HCT116 (cell line): ENCODE results near the gene TFF3. TPM values are rescaled to one million over a fixed set of nuclear protein-coding genes. Genes with fewer than 3 reads are reported as not detected.

Source experiments
- ATAC-seq: fragments of 200-7000 bp; cut with Tn5 transposase; 2 replicates; pipeline ENCODE4 v1.9.1; 2020; ENCODE audit warnings: mild to moderate bottlenecking, moderate library complexity
- BruUV-seq: library from RNA; stranded (reverse); fragments of 400-500 nt; replicated peaks from 2 replicates; lab custom pipeline; 2021; lab: Mats Ljungman, UMichigan
- CTCF ChIA-PET: fragments of 300-600 bp; sonication (Branson Sonifier 250); formaldehyde crosslinking; loops from one replicate; lab custom pipeline; 2021; ENCODE audit warnings: antibody characterized with exemption; lab: Charles Lee
- POLR2A ChIA-PET: fragments of 300-600, 350-600 bp; sonication (Branson Sonifier 250); formaldehyde crosslinking; loops from one replicate; lab custom pipeline; 2021; ENCODE audit warnings: antibody characterized with exemption; lab: Charles Lee
- RAD21 ChIA-PET, 2 experiments: fragments of 300-600 bp; sonication (Branson Sonifier 250); formaldehyde crosslinking; loops; one replicate each; lab custom pipeline; 2023; ENCODE audit warnings: low total read pairs in 2 of 2; ENCODE audit not compliant: uncharacterized antibody in 2 of 2, unreplicated experiment in 2 of 2, low non-redundant PET in 1 of 2; lab: Charles Lee
- DNase-seq: peaks from one replicate; pipeline ENCODE4 v3.0.0-alpha.2; 2010; ENCODE audit warnings: low read depth, low spot score
- H2AFZ ChIP-seq: fragments of 200-600 bp; shearing (Covaris generic), sonication (generic); 2 replicates; pipeline ENCODE4 v1.6.1; 2017; ENCODE audit warnings: low read depth, mixed run types, mixed read lengths, antibody characterized with exemption, low read length; ENCODE audit not compliant: poor library complexity, severe bottlenecking
- H3K27ac ChIP-seq: 2 replicates; pipeline ENCODE4 v1.5.1; 2012; ENCODE audit warnings: low read depth, low read length
- H3K27me3 ChIP-seq: fragments of 200-600 bp; sonication (generic); 2 replicates; pipeline ENCODE4 v1.6.1; 2016; ENCODE audit warnings: mixed run types, low read length, mixed read lengths; ENCODE audit not compliant: insufficient read depth
- H3K36me3 ChIP-seq, 2 experiments: fragments of 200-500 bp in 1 of 2; fragments of 200-600 bp in 1 of 2; sonication (Bioruptor generic) in 1 of 2; sonication (generic) in 1 of 2; 2 replicates each; pipeline versions ENCODE4 v1.5.1 to v1.6.1; 2014 to 2016; ENCODE audit warnings: low read length in 2 of 2, inconsistent platforms in 1 of 2, mixed read lengths in 1 of 2, mixed run types in 1 of 2; ENCODE audit not compliant: insufficient read depth in 2 of 2, control insufficient read depth in 1 of 2
- H3K4me1 ChIP-seq, 2 experiments: fragments of 200-600 bp in 1 of 2; sonication (generic) in 1 of 2; 2 replicates each; pipeline versions ENCODE4 v1.5.1 to v1.6.1; 2012 to 2017; ENCODE audit warnings: low read length in 2 of 2, inconsistent platforms in 1 of 2, mild to moderate bottlenecking in 1 of 2, mixed read lengths in 1 of 2, mixed run types in 1 of 2, moderate library complexity in 1 of 2; ENCODE audit not compliant: insufficient read depth in 2 of 2, control insufficient read depth in 1 of 2
- H3K4me2 ChIP-seq: fragments of 200-600 bp; sonication (generic); 2 replicates; pipeline ENCODE4 v1.6.1; 2017; ENCODE audit warnings: mixed run types, low read length, mixed read lengths
- H3K4me3 ChIP-seq, 2 experiments: fragments of 200-600 bp in 1 of 2; sonication (generic) in 1 of 2; replicated peaks in 1 of 2; 2 replicates each; pipeline ENCODE4 v1.5.1; 2011 to 2016; ENCODE audit warnings: low read length in 2 of 2, control low read depth in 1 of 2, low read depth in 1 of 2, mild to moderate bottlenecking in 1 of 2, mixed read lengths in 1 of 2, mixed run types in 1 of 2
- H3K79me2 ChIP-seq: fragments of 200-600 bp; sonication (generic); 2 replicates; pipeline ENCODE4 v1.6.1; 2017; ENCODE audit warnings: mild to moderate bottlenecking, mixed run types, low read length, moderate library complexity, mixed read lengths; ENCODE audit not compliant: insufficient read depth
- H3K9ac ChIP-seq: fragments of 200-600 bp; sonication (generic); 2 replicates; pipeline ENCODE4 v1.6.1; 2016; ENCODE audit warnings: low read length, mixed read lengths
- H3K9me2 ChIP-seq: fragments of 200-600 bp; sonication (generic), shearing (Covaris generic); 2 replicates; pipeline ENCODE4 v1.6.1; 2017; ENCODE audit warnings: mixed run types, mild to moderate bottlenecking, moderate library complexity; ENCODE audit not compliant: insufficient read depth
- H3K9me3 ChIP-seq, 2 experiments: fragments of 200-500 bp in 1 of 2; fragments of 200-600 bp in 1 of 2; sonication (Bioruptor generic) in 1 of 2; sonication (generic) in 1 of 2; 2 replicates each; pipeline ENCODE4 v1.6.1; 2014 to 2017; ENCODE audit warnings: low read length in 2 of 2, mixed read lengths in 2 of 2, inconsistent platforms in 1 of 2, low read depth in 1 of 2, mild to moderate bottlenecking in 1 of 2, mixed run types in 1 of 2, moderate library complexity in 1 of 2; ENCODE audit not compliant: control insufficient read depth in 1 of 2, insufficient read depth in 1 of 2
- H4K20me1 ChIP-seq: fragments of 200-600 bp; sonication (generic), shearing (Covaris generic); 2 replicates; pipeline ENCODE4 v1.6.1; 2017; ENCODE audit warnings: mixed run types, mild to moderate bottlenecking, moderate library complexity; ENCODE audit not compliant: insufficient read depth
- ATF3 ChIP-seq: IDR thresholded peaks from 2 replicates; pipeline ENCODE4 v1.6.1; 2012
- CBX3 ChIP-seq: IDR thresholded peaks from 2 replicates; pipeline ENCODE4 v1.6.1; 2012; ENCODE audit warnings: low read depth
- CEBPB ChIP-seq: IDR thresholded peaks from 2 replicates; pipeline ENCODE4 v1.6.1; 2012; ENCODE audit warnings: low read depth
- EGR1 ChIP-seq: IDR thresholded peaks from 2 replicates; pipeline ENCODE4 v1.6.1; 2012; ENCODE audit warnings: low read depth
- ELF1 ChIP-seq: IDR thresholded peaks from 2 replicates; pipeline ENCODE4 v1.6.1; 2012; ENCODE audit warnings: low read depth, borderline replicate concordance
- EZH2 ChIP-seq: fragments of 200-600 bp; sonication (generic); IDR thresholded peaks from 2 replicates; pipeline ENCODE4 v1.6.1; 2017; ENCODE audit warnings: antibody characterized with exemption, mixed run types
- EZH2phosphoT487 ChIP-seq: fragments of 200-600 bp; IDR thresholded peaks from 2 replicates; pipeline ENCODE4 v1.6.1; 2018; ENCODE audit warnings: antibody characterized with exemption, borderline replicate concordance
- JUND ChIP-seq: IDR thresholded peaks from 2 replicates; pipeline ENCODE4 v1.6.1; 2012
- POLR2A ChIP-seq: IDR thresholded peaks from 2 replicates; pipeline ENCODE4 v1.7.0; 2011; ENCODE audit warnings: borderline replicate concordance; ENCODE audit not compliant: insufficient read depth, insufficient read length; ENCODE audit errors: extremely low read depth
- POLR2AphosphoS5 ChIP-seq: IDR thresholded peaks from 2 replicates; pipeline ENCODE4 v1.6.1; 2011; ENCODE audit warnings: mild to moderate bottlenecking, low read depth, low read length, moderate library complexity
- SIN3A ChIP-seq: IDR thresholded peaks from 2 replicates; pipeline ENCODE4 v1.6.1; 2012; ENCODE audit warnings: low read depth
- SP1 ChIP-seq: IDR thresholded peaks from 2 replicates; pipeline ENCODE4 v1.6.1; 2012; ENCODE audit warnings: low read depth
- SRF ChIP-seq: IDR thresholded peaks from 2 replicates; pipeline ENCODE4 v1.6.1; 2012; ENCODE audit warnings: low read depth
- YY1 ChIP-seq: IDR thresholded peaks from 2 replicates; pipeline ENCODE4 v1.6.1; 2011; ENCODE audit warnings: low read length, low read depth, moderate library complexity, mild to moderate bottlenecking; ENCODE audit not compliant: insufficient replicate concordance; ENCODE audit errors: extremely low read depth
- ZBTB33 ChIP-seq: IDR thresholded peaks from 2 replicates; pipeline ENCODE4 v1.6.1; 2011; ENCODE audit warnings: mild to moderate bottlenecking, low read length, moderate library complexity; ENCODE audit not compliant: insufficient replicate concordance; ENCODE audit errors: extremely low read depth
- ZFX ChIP-seq: fragments of 450-650 bp; IDR thresholded peaks from 2 replicates; pipeline ENCODE4 v1.6.1; 2017
- intact Hi-C: fragments of 100-400 bp; cut with micrococcal nuclease; formaldehyde crosslinking; loops from 2 replicates; pipeline ENCODE4 v1.10.0; 2022
- total RNA-seq: library from RNA; stranded (reverse); gene quantifications from one replicate; pipeline ENCODE4 v1.2.1, GENCODE V29; 2021; ENCODE audit not compliant: unreplicated experiment
- TF ChIP-seq, protein P1 (sequence below), 3 experiments: fragments of 200-600 bp in 1 of 3; sonication (generic) in 1 of 3; IDR thresholded peaks in 2 of 3; conservative IDR thresholded peaks in 1 of 3; 2 replicates each; pipeline ENCODE4 v1.5.1; 2012 to 2017; ENCODE audit warnings: low read depth in 2 of 3, low read length in 2 of 3, antibody characterized with exemption in 1 of 3, borderline replicate concordance in 1 of 3, control low read depth in 1 of 3, mild to moderate bottlenecking in 1 of 3, mixed read lengths in 1 of 3, mixed run types in 1 of 3, moderate library complexity in 1 of 3; ENCODE audit not compliant: insufficient read depth in 1 of 3
- TF ChIP-seq, protein P2 (sequence below): IDR thresholded peaks from 2 replicates; pipeline ENCODE4 v1.6.1; 2012
- TF ChIP-seq, protein P3 (sequence below): IDR thresholded peaks from 2 replicates; pipeline ENCODE4 v1.6.1; 2012; ENCODE audit warnings: low read depth

Gene TFF3
- total RNA-seq, 1 experiment from 2014 or later = 0.22 TPM

DNA sequence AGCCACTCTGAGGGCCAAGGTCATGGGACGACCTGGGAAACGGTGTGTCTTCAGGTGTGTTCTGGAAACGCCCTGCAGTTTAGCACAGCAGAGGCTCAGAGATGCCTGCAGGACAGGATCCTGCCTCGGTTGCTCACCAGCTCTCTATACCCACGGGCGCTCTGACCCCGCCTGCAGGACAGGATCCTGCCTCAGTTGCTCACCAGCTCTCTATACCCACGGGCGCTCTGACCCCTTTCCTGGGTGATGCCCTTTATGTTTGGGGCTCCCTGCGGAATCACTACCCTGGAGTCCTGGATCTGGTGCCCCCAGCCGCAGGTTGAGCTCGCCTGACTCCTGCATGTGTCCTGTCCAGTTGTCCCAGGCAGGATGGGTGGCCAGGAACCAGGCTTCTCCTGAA lies 32.5 kb downstream of the TFF3 start:
- H4K20me1 ChIP-seq = no peaks in the 10 kb centered on the region
- ChIA-PET RAD21 (no interaction called here), POLR2A (no interaction called here), CTCF (no interaction called here)
- no TSS peak for BruUV-seq
- no peak overlapping the region for H3K9ac ChIP-seq
- intact Hi-C loops = no loop called here
- H3K36me3 ChIP-seq = no peaks in the 10 kb centered on the region
- H3K4me2 ChIP-seq = no peak overlapping the region
- H3K9me2 ChIP-seq = no peaks in the 10 kb centered on the region
- no peak overlapping the region for H2AFZ ChIP-seq
- H3K4me1 ChIP-seq = no peaks in the 10 kb centered on the region
- no peaks in the 10 kb centered on the region for H3K9me3 ChIP-seq
- TF ChIP-seq, protein P1, sequence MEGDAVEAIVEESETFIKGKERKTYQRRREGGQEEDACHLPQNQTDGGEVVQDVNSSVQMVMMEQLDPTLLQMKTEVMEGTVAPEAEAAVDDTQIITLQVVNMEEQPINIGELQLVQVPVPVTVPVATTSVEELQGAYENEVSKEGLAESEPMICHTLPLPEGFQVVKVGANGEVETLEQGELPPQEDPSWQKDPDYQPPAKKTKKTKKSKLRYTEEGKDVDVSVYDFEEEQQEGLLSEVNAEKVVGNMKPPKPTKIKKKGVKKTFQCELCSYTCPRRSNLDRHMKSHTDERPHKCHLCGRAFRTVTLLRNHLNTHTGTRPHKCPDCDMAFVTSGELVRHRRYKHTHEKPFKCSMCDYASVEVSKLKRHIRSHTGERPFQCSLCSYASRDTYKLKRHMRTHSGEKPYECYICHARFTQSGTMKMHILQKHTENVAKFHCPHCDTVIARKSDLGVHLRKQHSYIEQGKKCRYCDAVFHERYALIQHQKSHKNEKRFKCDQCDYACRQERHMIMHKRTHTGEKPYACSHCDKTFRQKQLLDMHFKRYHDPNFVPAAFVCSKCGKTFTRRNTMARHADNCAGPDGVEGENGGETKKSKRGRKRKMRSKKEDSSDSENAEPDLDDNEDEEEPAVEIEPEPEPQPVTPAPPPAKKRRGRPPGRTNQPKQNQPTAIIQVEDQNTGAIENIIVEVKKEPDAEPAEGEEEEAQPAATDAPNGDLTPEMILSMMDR (IDR thresholded peaks at IDR 0.05 in 2 of 3, conservative IDR thresholded peaks at IDR 0.05 in 1 of 3; ENCODE audit: borderline replicate concordance in 1 of 3, insufficient read depth in 1 of 3, low read depth in 2 of 3, low read length in 2 of 3) = no peak
- TF ChIP-seq SRF = no peak
- no peak for TF ChIP-seq YY1
- TF ChIP-seq ATF3 = no peak
- TF ChIP-seq POLR2A = no peak
- TF ChIP-seq EZH2 = no peak
- no peak for TF ChIP-seq SIN3A
- TF ChIP-seq CEBPB = no peak
- TF ChIP-seq, protein P2, sequence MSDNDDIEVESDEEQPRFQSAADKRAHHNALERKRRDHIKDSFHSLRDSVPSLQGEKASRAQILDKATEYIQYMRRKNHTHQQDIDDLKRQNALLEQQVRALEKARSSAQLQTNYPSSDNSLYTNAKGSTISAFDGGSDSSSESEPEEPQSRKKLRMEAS = no peak
- no peak for TF ChIP-seq EGR1
- no peak for TF ChIP-seq POLR2AphosphoS5
- TF ChIP-seq SP1 = no peak
- no peak for TF ChIP-seq ELF1
- TF ChIP-seq, protein P3, sequence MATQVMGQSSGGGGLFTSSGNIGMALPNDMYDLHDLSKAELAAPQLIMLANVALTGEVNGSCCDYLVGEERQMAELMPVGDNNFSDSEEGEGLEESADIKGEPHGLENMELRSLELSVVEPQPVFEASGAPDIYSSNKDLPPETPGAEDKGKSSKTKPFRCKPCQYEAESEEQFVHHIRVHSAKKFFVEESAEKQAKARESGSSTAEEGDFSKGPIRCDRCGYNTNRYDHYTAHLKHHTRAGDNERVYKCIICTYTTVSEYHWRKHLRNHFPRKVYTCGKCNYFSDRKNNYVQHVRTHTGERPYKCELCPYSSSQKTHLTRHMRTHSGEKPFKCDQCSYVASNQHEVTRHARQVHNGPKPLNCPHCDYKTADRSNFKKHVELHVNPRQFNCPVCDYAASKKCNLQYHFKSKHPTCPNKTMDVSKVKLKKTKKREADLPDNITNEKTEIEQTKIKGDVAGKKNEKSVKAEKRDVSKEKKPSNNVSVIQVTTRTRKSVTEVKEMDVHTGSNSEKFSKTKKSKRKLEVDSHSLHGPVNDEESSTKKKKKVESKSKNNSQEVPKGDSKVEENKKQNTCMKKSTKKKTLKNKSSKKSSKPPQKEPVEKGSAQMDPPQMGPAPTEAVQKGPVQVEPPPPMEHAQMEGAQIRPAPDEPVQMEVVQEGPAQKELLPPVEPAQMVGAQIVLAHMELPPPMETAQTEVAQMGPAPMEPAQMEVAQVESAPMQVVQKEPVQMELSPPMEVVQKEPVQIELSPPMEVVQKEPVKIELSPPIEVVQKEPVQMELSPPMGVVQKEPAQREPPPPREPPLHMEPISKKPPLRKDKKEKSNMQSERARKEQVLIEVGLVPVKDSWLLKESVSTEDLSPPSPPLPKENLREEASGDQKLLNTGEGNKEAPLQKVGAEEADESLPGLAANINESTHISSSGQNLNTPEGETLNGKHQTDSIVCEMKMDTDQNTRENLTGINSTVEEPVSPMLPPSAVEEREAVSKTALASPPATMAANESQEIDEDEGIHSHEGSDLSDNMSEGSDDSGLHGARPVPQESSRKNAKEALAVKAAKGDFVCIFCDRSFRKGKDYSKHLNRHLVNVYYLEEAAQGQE = no peak
- TF ChIP-seq JUND = no peak
- no peak for TF ChIP-seq CBX3
- no peak for TF ChIP-seq ZBTB33
- no peak for TF ChIP-seq EZH2phosphoT487
- TF ChIP-seq ZFX = no peak
- H3K79me2 ChIP-seq = no peaks in the 10 kb centered on the region
- no peak overlapping the region for H3K27ac ChIP-seq
- H3K4me3 ChIP-seq = no peak overlapping the region
- ATAC-seq = no peak
- no peak for DNase-seq
- no peaks in the 10 kb centered on the region for H3K27me3 ChIP-seq
